ENCODE measurements around the gene IZUMO1. TPM values are rescaled to one million over a fixed set of nuclear protein-coding genes. Genes with fewer than 3 reads are reported as not detected.

Gene IZUMO1
- total and polyA plus RNA-seq, 9 of the 15 experiments (the other 6 are each of a cell fraction or from before 2014, with no cell fraction given), result 0.14 to 2.1 (median 0.73) TPM

GRCh38 chr19:48741129-48741999, 5.3 kb downstream of the IZUMO1 start (continued):
- TF ChIP-seq RAD21 (CRISPR knock-in tag; conservative IDR thresholded peaks at IDR 0.05 in 1 of 2, IDR thresholded peaks at IDR 0.05 in 1 of 2) (no peak; a peak in 1 of 4 replicates), CBX3 (IDR thresholded peaks at IDR 0.05; ENCODE audit: borderline replicate concordance in 1 of 2, low read length in 2 of 2) (0 out of 3 replicates have a peak, but pooled peaks of 1 of the 2 experiments have one; percentile 2), ZNF431 (CRISPR knock-in tag; IDR thresholded peaks at IDR 0.05) (no peak), TCF3 (CRISPR knock-in tag; IDR thresholded peaks at IDR 0.05) (no peak), CREM (IDR thresholded peaks at IDR 0.05; ENCODE audit: low read depth) (peak; percentile 25; the same call in 1 of the 2 replicates), SMARCB1 (IDR thresholded peaks at IDR 0.05; ENCODE audit: insufficient read length, low read depth) (no peak), BHLHE40 (IDR thresholded peaks at IDR 0.05; ENCODE audit: low read length) (no peak), GABPB2 (CRISPR knock-in tag; conservative IDR thresholded peaks at IDR 0.05) (no peak), IRF1 (CRISPR knock-in tag; IDR thresholded peaks at IDR 0.05; ENCODE audit: borderline replicate concordance) (no peak), GATA2 (CRISPR knock-in tag; IDR thresholded peaks at IDR 0.05) (peak; percentile 50), ZFX (CRISPR knock-in tag; IDR thresholded peaks at IDR 0.05) (peak; percentile 66; the same call in 1 of the 2 replicates), KLF13 (tag; IDR thresholded peaks at IDR 0.05; ENCODE audit: borderline replicate concordance, low read depth) (no peak), SMAD4 (CRISPR knock-in tag; conservative IDR thresholded peaks at IDR 0.05) (peak; percentile 17; the same call in 1 of the 2 replicates), GATAD2B (IDR thresholded peaks at IDR 0.05; ENCODE audit: borderline replicate concordance) (no peak), BRCA1 (IDR thresholded peaks at IDR 0.05) (no peak), BRCA1 (CRISPR knock-in tag; IDR thresholded peaks at IDR 0.05) (no peak), NKRF (IDR thresholded peaks at IDR 0.05; ENCODE audit: borderline replicate concordance) (no peak), ZBTB17 (CRISPR knock-in tag; IDR thresholded peaks at IDR 0.05) (no peak)
- TF ChIP-seq, protein P1, sequence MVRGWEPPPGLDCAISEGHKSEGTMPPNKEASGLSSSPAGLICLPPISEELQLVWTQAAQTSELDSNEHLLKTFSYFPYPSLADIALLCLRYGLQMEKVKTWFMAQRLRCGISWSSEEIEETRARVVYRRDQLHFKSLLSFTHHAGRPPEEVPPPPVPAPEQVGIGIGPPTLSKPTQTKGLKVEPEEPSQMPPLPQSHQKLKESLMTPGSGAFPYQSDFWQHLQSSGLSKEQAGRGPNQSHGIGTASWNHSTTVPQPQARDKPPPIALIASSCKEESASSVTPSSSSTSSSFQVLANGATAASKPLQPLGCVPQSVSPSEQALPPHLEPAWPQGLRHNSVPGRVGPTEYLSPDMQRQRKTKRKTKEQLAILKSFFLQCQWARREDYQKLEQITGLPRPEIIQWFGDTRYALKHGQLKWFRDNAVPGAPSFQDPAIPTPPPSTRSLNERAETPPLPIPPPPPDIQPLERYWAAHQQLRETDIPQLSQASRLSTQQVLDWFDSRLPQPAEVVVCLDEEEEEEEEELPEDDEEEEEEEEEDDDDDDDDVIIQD (CRISPR knock-in tag; IDR thresholded peaks at IDR 0.05), result no peak
- TF ChIP-seq, protein P2, sequence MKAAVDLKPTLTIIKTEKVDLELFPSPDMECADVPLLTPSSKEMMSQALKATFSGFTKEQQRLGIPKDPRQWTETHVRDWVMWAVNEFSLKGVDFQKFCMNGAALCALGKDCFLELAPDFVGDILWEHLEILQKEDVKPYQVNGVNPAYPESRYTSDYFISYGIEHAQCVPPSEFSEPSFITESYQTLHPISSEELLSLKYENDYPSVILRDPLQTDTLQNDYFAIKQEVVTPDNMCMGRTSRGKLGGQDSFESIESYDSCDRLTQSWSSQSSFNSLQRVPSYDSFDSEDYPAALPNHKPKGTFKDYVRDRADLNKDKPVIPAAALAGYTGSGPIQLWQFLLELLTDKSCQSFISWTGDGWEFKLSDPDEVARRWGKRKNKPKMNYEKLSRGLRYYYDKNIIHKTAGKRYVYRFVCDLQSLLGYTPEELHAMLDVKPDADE (conservative IDR thresholded peaks at IDR 0.05; ENCODE audit: control insufficient read depth, low read depth, low read length), result no peak
